WERI-Rb-1 (cell line): Measurements from ENCODE around the gene LTA4H.

Experiments
- DNase-seq: peaks from one replicate; pipeline ENCODE4 v3.0.0-alpha.2; 2020
- H3K27ac ChIP-seq: fragments of 250-450 bp; sonication (Bioruptor Pico); 2 replicates; pipeline ENCODE4 v1.5.1; 2020; ENCODE audit warnings: mild to moderate bottlenecking, moderate library complexity
- H3K27me3 ChIP-seq: fragments of 250-450 bp; sonication (Bioruptor Pico); 2 replicates; pipeline ENCODE4 v1.5.1; 2021; ENCODE audit warnings: mild to moderate bottlenecking, low read depth, moderate library complexity; ENCODE audit not compliant: insufficient read depth, severe bottlenecking
- H3K36me3 ChIP-seq: fragments of 250-450 bp; sonication (Bioruptor Pico); 2 replicates; pipeline ENCODE4 v1.5.1; 2020; ENCODE audit warnings: mild to moderate bottlenecking, moderate library complexity
- H3K4me3 ChIP-seq: 2 replicates; pipeline ENCODE4 v1.5.1; 2011; ENCODE audit warnings: low read depth, mild to moderate bottlenecking, control low read depth, low read length
- H3K9me3 ChIP-seq: fragments of 250-450 bp; sonication (Bioruptor Pico); 2 replicates; pipeline ENCODE4 v1.5.1; 2021; ENCODE audit warnings: mild to moderate bottlenecking, moderate library complexity; ENCODE audit not compliant: severe bottlenecking
- TF ChIP-seq, protein P1 (sequence below): IDR thresholded peaks from 2 replicates; pipeline ENCODE4 v1.5.1; 2011; ENCODE audit warnings: low read depth, mild to moderate bottlenecking, control low read depth, inconsistent platforms, low read length

The LTA4H gene

DNA sequence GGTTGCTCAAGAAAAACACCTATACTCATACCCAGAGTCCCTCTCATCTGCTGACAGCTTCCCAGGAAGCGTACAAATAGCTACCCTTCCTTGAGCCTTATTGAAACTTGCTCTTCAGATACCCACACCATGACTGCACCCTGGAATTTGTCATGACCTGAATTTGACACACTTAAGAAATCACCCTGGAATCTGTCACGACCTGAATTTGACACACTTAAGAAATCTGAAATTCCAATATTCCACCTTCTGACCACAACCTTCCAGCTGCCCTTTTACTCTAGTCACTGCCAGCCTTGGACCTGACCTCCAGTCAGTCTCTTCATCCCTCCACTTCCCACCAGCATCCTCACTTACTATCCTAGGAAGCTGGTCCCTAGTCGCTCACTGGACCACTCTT lies 38.1 kb downstream of the LTA4H start:
- Histone ChIP-seq H3K36me3 (no peaks in the 10 kb centered on the region), H3K27me3 (no peaks in the 10 kb centered on the region), H3K4me3 (no peak overlapping the region), H3K9me3 (no peaks in the 10 kb centered on the region), H3K27ac (no peak overlapping the region)
- no peak for DNase-seq
- TF ChIP-seq, protein P1, sequence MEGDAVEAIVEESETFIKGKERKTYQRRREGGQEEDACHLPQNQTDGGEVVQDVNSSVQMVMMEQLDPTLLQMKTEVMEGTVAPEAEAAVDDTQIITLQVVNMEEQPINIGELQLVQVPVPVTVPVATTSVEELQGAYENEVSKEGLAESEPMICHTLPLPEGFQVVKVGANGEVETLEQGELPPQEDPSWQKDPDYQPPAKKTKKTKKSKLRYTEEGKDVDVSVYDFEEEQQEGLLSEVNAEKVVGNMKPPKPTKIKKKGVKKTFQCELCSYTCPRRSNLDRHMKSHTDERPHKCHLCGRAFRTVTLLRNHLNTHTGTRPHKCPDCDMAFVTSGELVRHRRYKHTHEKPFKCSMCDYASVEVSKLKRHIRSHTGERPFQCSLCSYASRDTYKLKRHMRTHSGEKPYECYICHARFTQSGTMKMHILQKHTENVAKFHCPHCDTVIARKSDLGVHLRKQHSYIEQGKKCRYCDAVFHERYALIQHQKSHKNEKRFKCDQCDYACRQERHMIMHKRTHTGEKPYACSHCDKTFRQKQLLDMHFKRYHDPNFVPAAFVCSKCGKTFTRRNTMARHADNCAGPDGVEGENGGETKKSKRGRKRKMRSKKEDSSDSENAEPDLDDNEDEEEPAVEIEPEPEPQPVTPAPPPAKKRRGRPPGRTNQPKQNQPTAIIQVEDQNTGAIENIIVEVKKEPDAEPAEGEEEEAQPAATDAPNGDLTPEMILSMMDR, result no peak

DNA sequence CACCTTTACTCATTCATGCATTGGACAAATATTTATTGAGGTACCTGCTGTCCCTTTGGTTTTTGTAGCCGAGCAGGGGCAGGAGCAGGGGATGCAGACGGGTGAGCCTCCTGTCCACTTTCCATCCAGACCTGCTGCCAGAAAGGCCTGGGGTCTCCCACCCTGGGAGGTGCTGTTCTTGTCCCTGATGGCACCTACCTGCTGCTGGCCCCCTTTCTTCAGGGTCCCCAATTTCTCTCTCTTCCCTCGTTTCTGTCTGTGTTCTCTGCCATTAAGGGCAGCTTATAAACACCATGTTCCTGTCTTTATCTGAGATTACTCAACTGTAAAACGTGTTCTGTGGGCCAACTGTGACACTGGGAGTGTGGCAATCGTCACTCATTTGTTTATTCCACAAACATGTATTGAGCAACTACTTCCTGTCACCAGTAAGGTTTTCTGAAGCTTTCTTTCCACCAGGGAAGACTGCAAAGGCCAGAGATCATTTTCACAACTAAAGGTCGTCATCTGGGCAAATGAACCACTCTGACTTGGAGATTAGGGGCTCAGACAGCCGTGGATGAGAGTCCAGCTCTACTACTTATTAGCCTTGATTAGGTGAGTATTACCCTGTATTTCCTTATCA lies 39.2 kb downstream of the LTA4H start, which contains the start of gene HAL:
Gene HAL, minus strand, starts transcription at position 311 of the 625 bp plus-strand sequence. CDS start 434 bp downstream, outside the sequence.
- H3K9me3 ChIP-seq, result no peaks in the 10 kb centered on the region
- no peaks in the 10 kb centered on the region for H3K27me3 ChIP-seq
- 0 out of 2 replicates have a peak within 1 kb of the TSS, but pooled peaks have one; percentile 7 for H3K27ac ChIP-seq
- no peak within 1 kb of the TSS for H3K4me3 ChIP-seq
- no peak for DNase-seq
- no peaks in the 10 kb centered on the region for H3K36me3 ChIP-seq
- TF ChIP-seq, protein P1, result no peak

DNA sequence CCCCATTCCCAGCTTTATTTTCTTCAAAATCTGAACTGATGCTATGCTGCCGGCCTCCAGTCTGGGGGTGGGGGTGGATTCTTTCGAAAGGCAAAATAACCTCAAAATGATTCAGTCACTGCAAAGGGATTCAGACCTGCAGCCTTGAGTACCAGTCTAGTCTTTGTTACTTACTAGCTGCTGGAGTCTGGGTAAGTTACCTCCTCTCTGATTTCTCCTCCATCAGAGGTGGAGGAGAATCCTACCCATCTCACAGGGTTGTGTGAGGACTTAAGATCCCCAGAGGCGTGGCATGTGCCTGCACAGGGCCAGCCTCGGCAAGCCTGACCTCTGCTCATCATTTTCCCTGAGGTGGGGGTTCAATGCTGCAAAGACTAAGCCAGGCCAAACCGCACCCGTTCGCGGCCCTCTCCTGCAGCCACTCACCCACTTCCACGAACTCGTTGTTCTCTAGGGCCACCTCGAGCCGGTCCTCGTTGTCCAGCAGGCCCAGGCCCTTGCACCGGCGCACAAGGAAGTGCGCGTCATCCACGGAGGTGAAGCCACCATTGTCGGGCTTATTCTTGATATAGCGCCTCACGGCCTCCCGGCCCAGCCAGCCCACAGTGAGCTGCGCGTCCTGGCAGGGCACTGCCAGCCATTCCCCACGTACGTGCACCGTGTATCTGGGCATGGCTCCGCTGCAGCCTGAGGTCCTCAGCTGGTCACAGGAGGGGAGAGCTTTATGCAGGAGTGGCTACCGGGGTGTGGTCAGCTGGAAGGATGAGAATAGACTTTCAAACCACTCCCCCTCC lies 40.0 kb downstream of the LTA4H start:
- Histone ChIP-seq H3K4me3 (no peak overlapping the region), H3K27ac (no peak overlapping the region), H3K36me3 (no peaks in the 10 kb centered on the region), H3K27me3 (no peaks in the 10 kb centered on the region), H3K9me3 (no peaks in the 10 kb centered on the region)
- no peak for DNase-seq
- TF ChIP-seq, protein P1, result no peak

DNA sequence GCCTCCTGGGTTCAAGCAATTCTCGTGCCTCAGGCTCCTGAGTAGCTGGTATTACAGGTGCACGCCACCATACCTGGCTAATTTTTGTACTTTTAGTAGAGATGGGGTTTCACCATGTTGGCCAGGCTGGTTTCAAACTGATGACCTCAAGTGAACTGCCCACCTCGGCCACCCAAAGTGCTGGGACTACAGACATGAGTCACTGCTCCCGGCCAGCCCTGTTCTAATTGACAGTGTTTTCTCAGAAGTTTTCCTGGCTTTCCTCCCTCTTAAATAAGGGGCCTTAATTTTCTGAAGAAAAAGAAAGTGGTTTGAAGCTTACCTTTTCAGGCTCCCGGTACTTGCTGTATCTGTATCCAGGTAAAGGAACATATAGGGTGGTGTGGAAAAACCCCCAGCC lies 40.9 kb downstream of the LTA4H start:
- no peaks in the 10 kb centered on the region for H3K27me3 ChIP-seq
- H3K36me3 ChIP-seq, result no peaks in the 10 kb centered on the region
- DNase-seq, result no peak
- H3K4me3 ChIP-seq, result no peak overlapping the region
- no peaks in the 10 kb centered on the region for H3K9me3 ChIP-seq
- H3K27ac ChIP-seq, result no peak overlapping the region
- TF ChIP-seq, protein P1, result no peak

DNA sequence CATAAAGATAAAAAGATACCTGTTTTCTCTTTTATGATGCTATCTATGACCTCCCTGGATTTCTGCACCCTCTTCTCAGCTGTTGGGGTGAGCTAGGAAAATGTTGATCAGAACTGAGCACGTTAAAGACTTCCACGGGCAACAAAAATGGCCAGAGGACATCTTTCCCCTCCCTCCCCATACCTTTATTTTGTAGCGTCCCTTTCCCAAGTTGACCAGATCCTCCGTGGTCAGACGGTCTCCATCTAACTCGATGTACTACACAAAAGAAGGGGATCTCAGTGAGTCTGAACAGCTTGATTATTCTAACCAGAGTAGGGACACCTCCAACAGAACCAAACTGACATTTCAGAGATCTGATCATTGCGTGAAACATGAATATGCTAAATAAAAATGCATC lies 41.5 kb downstream of the LTA4H start:
- Histone ChIP-seq H3K9me3 (no peaks in the 10 kb centered on the region), H3K27ac (no peak overlapping the region), H3K4me3 (no peak overlapping the region), H3K27me3 (no peaks in the 10 kb centered on the region), H3K36me3 (no peaks in the 10 kb centered on the region)
- TF ChIP-seq, protein P1, result no peak
- DNase-seq, result no peak
